GM23248 (cell line): ENCODE measurements around the gene XXYLT1.

Experiments used
- EZH2 ChIP-seq: fragments of 200-600 bp; sonication (generic); IDR thresholded peaks from 2 replicates; pipeline ENCODE4 v1.6.1; 2018; ENCODE audit warnings: antibody characterized with exemption, mild to moderate bottlenecking; ENCODE audit not compliant: insufficient read depth, poor library complexity, severe bottlenecking
- EZH2phosphoT487 ChIP-seq: fragments of 200-600 bp; sonication (generic); IDR thresholded peaks from 2 replicates; pipeline ENCODE4 v1.6.1; 2018; ENCODE audit warnings: antibody characterized with exemption, moderate library complexity, mild to moderate bottlenecking, low read depth; ENCODE audit not compliant: insufficient read depth

- TF ChIP-seq EZH2phosphoT487, result no peak
- TF ChIP-seq EZH2, result no peak
These were observed 165.6 kb downstream of the XXYLT1 start for GRCh38 chr3:195105389-195105788.
